Glutamatergic neuron (in vitro differentiated cells): ENCODE results near the gene PDYN. TPM values are rescaled to one million over a fixed set of nuclear protein-coding genes. Genes with fewer than 3 reads are reported as not detected.

Source experiments
- DNase-seq: peaks from one replicate; pipeline ENCODE4 v3.0.0; 2022
- H3K27ac Mint-ChIP-seq: one replicate; pipeline ENCODE4 v1.8.0; 2020; ENCODE audit warnings: mild to moderate bottlenecking, mixed read lengths, inconsistent platforms; ENCODE audit not compliant: unreplicated experiment
- H3K27me3 Mint-ChIP-seq: one replicate; pipeline ENCODE4 v1.8.0; 2020; ENCODE audit warnings: mild to moderate bottlenecking, moderate library complexity, mixed read lengths, inconsistent platforms; ENCODE audit not compliant: unreplicated experiment
- H3K36me3 Mint-ChIP-seq: one replicate; pipeline ENCODE4 v1.8.0; 2020; ENCODE audit warnings: mild to moderate bottlenecking, mixed read lengths, inconsistent platforms; ENCODE audit not compliant: unreplicated experiment
- H3K4me1 Mint-ChIP-seq: one replicate; pipeline ENCODE4 v1.8.0; 2020; ENCODE audit warnings: mild to moderate bottlenecking, low read depth, mixed read lengths, inconsistent platforms; ENCODE audit not compliant: unreplicated experiment
- H3K4me3 Mint-ChIP-seq: one replicate; pipeline ENCODE4 v1.8.0; 2020; ENCODE audit warnings: mild to moderate bottlenecking, mixed read lengths, inconsistent platforms; ENCODE audit not compliant: unreplicated experiment
- H3K9me3 Mint-ChIP-seq: one replicate; pipeline ENCODE4 v1.8.0; 2020; ENCODE audit warnings: mild to moderate bottlenecking, moderate library complexity, mixed read lengths, inconsistent platforms; ENCODE audit not compliant: unreplicated experiment
- total RNA-seq: library from RNA; stranded (reverse); fragmentation: NEBNext Ultra II Directional; extraction: Animal tissue kit (Norgen Biotek cat#: 25700); gene quantifications from one replicate; pipeline ENCODE4 v1.2.1, GENCODE V29; 2021; ENCODE audit not compliant: unreplicated experiment
- TF ChIP-seq, protein P1 (sequence below): fragments of 200-600 bp; sonication (generic); IDR thresholded peaks from one replicate; pipeline ENCODE4 v1.5.0; 2021; ENCODE audit not compliant: partially characterized antibody, unreplicated experiment

PDYN gene
- total RNA-seq, 1 donor from 2014 or later, result not detected

DNA sequence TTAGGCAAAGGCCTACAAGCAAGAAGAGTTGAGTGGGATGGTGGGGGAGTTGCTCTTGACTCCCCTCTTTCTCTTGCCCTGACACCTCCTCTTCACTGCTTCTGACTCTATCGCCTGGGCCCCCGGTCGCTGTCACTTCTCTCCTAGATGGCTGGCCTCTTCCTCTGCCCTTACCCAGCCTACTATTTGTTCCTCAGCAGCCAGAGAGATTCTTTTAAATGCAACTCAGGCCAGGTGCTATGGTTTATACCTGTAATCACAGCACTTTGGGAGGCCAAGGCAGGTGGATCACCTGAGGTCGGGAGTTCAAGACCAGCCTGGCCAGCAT lies 4.3 kb upstream of the PDYN start:
- DNase-seq, result no peak
- Mint-ChIP-seq H3K4me1 (no peaks in the 10 kb centered on the region), H3K36me3 (no peaks in the 10 kb centered on the region), H3K27me3 (peaks cover 5% of the 10 kb centered on the region), H3K27ac (no peak overlapping the region), H3K4me3 (no peak overlapping the region), H3K9me3 (peaks cover 2% of the 10 kb centered on the region)
- TF ChIP-seq, protein P1, sequence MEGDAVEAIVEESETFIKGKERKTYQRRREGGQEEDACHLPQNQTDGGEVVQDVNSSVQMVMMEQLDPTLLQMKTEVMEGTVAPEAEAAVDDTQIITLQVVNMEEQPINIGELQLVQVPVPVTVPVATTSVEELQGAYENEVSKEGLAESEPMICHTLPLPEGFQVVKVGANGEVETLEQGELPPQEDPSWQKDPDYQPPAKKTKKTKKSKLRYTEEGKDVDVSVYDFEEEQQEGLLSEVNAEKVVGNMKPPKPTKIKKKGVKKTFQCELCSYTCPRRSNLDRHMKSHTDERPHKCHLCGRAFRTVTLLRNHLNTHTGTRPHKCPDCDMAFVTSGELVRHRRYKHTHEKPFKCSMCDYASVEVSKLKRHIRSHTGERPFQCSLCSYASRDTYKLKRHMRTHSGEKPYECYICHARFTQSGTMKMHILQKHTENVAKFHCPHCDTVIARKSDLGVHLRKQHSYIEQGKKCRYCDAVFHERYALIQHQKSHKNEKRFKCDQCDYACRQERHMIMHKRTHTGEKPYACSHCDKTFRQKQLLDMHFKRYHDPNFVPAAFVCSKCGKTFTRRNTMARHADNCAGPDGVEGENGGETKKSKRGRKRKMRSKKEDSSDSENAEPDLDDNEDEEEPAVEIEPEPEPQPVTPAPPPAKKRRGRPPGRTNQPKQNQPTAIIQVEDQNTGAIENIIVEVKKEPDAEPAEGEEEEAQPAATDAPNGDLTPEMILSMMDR, result no peak

DNA sequence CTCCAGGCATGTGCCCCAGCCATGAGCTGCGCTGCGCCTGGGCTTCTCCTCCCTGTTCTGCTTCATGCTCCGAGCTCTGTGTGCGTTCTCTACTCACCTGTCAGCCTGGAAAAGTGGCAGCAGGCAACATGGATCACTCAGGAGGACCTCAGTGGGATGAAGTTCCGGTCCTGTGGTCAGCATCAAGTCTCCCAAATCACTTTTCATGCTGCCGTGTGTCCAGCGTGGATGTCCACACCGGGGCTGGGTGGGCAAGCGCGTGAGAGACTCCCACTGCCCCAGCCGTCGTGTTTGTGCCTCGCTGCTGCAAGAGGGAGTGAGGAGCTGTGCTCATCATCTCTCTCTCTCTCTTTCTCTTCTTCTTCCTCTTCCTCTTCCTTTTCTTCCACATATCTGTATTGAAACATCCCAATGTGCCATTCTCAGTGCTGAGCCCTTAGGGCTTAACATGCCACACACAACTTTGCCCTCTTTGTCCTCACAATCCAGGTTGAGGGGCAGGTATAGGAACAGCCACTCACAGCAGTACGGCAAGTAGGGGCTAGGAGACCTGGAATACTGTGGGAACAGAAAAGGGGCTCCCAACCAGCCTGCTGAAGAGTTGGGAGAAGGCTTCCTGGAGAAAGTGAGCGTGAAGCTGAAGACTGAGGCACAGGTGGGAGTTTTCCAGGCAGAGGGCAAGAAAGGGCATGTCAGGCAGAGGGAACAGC lies 3.8 kb upstream of the PDYN start:
- Mint-ChIP-seq H3K9me3 (peaks cover 2% of the 10 kb centered on the region), H3K27me3 (peaks cover 5% of the 10 kb centered on the region), H3K27ac (no peak overlapping the region), H3K4me1 (no peaks in the 10 kb centered on the region), H3K36me3 (no peaks in the 10 kb centered on the region), H3K4me3 (peak overlapping the region; percentile 25)
- no peak for DNase-seq
- TF ChIP-seq, protein P1, result no peak

DNA sequence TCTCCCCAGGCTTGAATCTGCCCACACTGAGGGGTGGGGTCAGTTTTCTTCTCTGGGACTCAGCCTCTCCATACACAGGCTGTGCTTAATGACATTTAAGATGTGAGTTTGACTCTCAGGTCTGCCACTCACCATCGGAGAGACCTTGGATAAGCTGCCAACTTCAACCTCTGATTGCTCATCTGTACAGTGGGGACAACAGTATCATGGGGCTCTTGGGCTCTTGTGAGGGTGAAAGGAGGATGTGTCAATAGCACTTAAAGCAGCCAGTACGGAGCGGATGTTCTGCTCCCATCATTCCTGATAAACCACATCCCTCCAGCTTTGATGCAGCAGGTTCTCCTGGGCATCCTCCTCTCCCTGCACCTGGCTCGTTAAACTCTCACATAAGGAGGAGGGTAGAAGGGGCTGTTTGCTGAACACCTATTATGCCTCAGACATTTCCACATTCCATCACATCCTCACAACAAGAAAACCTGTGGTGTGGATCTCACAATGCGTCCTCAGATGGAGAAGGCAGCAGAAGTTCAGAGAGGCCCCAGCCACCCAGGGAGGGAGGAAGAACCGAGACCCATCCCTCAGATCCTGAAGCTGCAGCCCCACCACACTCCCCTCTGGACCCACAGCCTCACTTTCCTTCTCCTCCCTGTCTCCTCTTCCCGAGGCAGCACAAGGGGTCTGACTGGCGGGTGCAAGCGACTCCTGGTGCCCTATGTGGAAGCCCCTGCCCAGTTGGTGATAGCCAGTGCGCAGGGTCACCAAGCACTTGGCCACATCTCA lies 1.9 kb upstream of the PDYN start:
- Mint-ChIP-seq H3K27ac (no peak overlapping the region), H3K4me1 (no peaks in the 10 kb centered on the region), H3K4me3 (no peak overlapping the region), H3K27me3 (peaks cover 8% of the 10 kb centered on the region), H3K9me3 (peaks cover 2% of the 10 kb centered on the region), H3K36me3 (no peaks in the 10 kb centered on the region)
- no peak for DNase-seq
- TF ChIP-seq, protein P1, result no peak

DNA sequence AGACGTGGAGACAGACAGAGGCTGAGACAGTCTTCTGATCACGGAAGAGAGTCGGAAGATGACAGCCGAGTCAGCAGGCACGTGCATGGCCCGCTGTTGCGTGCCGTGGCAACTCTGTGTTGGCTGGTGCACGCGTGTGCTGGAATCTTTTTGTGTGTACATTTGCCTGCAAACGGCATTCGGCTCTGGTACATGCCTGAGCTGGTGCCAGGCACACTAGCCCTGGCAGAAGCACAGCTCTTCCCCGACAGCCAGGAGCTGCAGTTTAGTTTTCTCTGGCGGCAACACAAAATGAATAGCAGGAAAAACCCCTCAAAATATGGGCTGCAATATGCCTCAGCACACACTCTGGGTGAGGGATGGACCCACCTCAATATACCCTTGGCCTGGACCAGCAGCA lies 769 bp upstream of the PDYN start:
- Mint-ChIP-seq H3K27me3 (peaks cover 8% of the 10 kb centered on the region), H3K4me3 (no peak overlapping the region), H3K9me3 (peaks cover 2% of the 10 kb centered on the region), H3K27ac (no peak overlapping the region), H3K36me3 (no peaks in the 10 kb centered on the region), H3K4me1 (no peaks in the 10 kb centered on the region)
- no peak for DNase-seq
- TF ChIP-seq, protein P1, result no peak
